Dermis blood vessel endothelial cell (primary cell): Measurements from ENCODE around the gene PPP2R3C. TPM values are rescaled to one million over a fixed set of nuclear protein-coding genes. Genes with fewer than 3 reads are reported as not detected.
"Not testable (repeated sequence)": the region's sequence is repeated elsewhere in the genome, so short reads cannot be mapped to it uniquely, and the experiment has no call there.

Experiments
- DNase-seq: peaks from one replicate; pipeline ENCODE4 v3.0.0; 2010
- total RNA-seq: library from RNA; depleted of rRNA; stranded (reverse); fragments of >200 nt; gene quantifications from 2 replicates; pipeline ENCODE4 v1.2.3, GENCODE V29; 2014

Gene PPP2R3C
- total RNA-seq, 1 donor from 2014 or later: 46.1 TPM

DNA sequence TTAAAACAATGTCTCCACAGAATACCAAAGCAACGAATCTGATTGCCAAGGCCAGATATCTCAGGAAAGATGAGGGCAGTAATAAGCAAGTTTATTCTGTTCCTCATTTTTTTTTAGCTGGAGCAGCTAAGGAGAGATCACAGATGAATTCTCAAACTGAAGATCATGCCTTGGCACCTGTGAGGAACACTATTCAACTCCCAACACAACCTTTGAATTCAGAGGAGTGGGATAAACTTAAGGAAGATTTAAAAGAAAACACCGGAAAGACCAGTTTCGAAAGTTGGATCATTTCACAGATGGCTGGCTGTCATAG lies 1.6 kb upstream of the PPP2R3C start:
- DNase-seq: no peak

DNA sequence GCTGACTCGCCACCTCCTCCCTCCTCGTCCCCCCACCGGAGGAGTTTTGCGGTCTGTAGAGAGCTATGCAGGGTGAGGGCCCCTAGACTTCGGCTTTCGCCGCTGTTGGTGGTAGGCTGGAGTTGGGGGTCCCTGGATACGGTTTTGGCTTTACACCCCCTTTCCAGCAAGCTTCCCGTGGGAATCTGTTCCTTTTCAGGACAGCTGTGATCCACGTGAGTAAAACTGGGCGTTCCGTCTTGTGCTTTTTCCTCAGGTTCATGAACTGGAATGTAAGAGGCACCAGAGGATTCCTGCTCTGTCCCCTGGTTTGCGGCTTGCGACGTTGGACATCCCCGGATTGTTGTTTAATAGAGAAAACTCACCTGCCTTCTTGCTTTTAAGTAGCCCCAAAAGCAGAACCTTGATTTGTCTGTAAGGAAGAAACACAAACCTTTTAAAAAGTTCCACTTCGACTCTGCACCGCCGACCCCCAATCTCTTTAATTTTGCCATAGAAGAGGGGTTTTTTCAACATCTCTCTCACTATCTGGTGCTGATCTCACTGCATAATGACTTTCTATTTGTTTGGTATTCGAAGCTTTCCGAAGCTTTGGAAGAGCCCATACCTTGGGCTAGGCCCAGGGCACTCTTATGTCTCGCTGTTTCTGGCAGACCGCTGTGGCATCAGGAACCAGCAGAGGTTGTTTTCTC lies 1.1 kb upstream of the PPP2R3C start:
- peak; percentile 63 for DNase-seq

DNA sequence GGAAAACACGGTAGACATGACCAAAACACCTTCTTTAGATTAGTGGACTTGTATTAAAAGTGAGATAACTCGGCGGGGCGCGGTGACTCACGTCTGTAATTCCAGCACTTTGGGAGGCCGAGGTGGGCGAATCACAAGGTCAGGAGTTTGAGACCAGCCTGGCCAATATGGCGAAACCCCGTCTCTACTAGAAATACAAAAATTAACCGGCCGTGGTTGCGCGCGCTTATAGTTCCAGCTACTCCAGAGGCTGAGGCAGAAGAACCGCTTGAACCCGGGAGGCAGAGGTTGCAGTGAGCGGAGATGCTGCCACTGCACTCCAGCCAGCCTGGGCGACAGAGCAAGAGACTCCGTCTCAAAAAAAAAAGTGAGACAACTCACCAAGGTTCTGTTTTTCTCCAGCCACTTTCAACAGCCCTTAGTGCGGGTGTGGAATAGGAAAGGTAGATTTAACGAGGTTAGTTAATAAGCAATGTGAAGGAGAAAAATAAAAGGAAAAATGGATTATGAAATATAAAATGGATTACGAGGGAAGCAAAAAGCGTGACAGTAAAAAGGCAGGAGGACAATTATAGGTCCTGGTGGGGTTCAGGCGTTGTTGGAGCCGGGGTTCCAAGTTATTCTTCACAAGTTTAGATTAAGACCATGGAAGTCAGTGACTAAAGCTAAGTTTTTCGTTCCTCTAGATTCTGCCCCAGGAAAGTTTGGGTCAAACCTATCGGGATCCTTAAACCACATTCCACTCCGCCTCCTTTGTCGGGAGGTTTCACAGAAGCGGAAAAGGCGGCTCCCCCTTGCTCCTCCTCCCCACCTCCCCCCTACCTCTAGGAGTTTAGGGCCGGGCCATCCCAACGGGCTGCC lies 534 bp downstream of the PPP2R3C start:
- peak; percentile 15 for DNase-seq

DNA sequence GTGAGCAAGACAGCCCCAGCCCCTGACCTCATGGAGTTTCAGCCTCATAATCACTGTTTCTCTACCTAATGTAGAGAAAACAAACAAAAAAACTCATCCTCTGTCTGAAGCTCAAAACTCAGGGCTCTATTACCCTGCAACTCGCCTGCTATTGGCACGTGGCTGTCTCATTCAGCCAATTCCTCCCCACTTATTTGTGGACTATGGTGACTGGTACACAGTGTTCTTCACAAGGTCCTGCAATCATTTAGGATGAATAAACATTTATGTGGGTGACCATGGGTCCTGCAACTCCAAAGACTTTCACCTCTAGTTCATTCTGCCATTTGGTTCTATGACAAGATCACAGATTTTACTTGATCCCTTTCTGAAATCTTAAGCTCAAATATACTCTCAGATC lies 4.7 kb downstream of the PPP2R3C start:
- no peak for DNase-seq

DNA sequence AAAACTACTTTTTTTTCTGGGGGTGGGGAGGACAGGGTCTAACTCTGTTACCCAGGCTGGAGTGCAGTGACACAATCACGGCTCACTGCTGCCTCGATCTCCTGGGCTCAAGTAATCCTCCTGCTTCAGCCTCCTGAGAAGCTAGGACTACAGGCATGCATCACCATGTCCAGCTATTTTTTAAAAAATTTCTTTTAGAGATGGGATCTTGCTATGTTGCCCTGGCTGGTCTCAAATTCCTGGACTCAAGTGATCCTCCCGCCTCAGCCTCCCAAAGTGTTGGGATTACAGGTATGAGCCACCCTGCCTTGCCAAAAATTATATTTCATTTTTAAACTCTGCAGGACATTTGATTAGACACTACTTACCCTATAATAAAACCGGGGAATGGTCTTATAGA lies 5.5 kb downstream of the PPP2R3C start:
- DNase-seq: no peak

DNA sequence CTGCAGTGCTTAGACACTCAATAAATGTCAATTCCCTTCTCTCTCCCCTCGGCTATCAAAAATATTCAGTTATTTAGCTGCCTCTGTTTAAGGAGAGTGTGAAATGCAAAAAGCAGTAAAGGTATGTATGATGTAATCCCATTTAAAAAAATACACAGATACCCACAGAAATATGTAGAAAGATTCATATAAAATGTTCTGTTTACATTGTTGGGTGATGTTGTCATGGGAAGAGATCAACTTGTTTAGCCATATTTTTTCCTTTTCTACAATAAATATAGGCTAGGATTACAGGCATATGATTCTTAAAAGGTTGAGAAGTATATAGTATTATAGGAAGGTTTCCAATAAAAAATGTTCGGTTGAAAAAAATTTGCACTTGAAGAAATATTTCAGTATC lies 7.8 kb downstream of the PPP2R3C start:
- DNase-seq: no peak

DNA sequence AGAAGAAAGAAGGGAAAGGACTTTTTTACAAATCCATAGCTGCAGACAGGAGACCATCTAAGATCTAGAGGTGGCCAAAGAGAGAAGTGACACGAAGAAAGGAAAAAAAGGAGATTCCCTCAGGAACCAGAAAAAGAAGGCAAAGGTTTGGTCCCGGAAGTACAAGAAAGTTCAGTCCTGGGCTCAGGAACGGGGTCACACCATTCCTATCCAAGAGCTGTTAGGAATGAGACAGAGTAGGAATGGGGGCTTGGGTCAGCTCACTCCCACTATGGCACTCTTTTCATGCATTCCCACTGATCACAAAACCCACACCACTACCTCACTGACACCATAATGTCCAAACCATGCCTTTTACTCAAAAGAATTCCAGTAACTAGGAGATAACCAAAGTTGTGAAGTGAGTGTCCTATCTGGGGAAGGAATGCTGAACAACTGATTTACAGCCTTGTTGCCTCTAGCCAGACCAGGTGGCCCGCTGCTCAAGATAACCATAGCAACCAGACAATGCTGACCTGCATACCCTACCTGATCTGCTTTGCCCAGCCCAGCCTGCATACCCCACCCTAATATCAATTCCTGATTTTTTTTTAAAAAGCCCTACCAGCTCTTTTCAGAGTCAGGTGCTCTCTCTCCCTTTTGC lies 8.4 kb downstream of the PPP2R3C start:
- no peak for DNase-seq

DNA sequence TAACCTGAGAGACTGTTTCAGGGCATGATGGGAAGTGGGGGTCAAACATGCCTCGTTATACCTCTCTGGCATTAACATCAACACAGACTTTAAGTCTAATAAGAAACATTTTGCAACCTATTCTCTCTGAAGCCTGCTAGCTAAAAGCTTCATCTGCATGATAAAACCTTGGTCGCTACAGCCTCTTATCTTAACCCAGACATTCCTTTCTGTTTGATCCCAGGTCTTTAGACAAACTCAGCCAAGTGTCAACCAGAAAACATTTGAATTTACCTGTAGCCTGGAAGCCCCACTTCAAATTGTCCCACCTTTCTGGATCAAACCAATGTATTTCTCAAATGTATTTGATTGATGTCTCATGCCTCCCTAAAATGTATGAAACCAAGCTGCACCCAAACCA lies 9.1 kb downstream of the PPP2R3C start:
- DNase-seq: no peak

DNA sequence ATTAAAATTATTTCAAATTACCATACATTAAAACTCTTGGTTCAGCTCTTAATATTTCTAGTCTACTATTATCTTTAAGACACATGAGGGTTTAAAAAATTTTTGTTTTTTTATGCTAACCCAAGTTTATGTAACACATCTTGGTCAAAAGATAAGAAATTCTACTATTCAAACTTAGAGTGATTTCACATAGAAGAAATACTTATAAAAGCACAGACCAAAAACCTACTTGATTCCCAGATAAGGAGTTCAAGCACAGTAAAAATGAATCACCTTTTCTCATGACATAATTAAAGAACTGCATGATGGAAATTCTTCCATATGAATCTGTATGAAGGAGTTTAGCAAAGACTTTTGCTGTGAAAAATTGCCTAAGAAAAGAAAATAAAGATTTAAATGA lies 13.9 kb downstream of the PPP2R3C start:
- DNase-seq: no peak

DNA sequence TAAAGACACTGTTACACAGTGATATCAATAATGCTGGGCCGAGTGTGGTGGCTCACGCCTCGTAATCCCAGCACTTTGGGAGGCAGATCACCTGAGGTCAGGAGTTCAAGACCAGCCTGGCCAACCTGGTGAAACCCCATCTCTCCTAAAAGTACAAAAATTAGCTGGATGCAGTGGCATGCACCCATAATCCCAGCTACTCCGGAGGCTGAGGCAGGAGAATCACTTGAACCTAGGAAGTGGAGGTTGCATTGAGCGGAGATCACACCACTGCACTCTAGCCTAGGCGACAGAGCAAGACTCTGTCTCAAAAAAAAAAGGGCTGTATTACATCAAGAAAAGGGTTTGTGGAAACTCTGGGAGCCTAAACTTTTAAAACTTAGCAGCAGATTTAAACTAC lies 27.1 kb downstream of the PPP2R3C start:
- not testable (repeated sequence) for DNase-seq

DNA sequence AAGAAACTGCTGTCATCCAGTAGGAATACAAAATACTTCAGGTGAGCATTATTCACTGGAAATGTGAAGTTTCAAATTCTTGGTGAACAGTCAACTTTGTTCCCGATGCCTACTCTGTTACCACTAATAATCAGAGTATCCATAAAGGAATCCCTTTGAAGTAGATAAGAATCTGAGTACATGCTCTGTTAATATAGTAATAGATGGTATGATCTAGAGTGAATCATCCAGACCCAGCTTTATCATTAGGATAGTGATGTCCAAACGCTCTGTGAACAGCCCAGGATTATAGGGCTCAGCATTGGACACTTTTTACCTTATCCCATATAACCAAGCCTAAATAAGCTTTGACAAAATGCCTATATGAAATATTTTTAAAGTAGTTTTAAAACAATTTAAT lies 33.3 kb downstream of the PPP2R3C start:
- no peak for DNase-seq

DNA sequence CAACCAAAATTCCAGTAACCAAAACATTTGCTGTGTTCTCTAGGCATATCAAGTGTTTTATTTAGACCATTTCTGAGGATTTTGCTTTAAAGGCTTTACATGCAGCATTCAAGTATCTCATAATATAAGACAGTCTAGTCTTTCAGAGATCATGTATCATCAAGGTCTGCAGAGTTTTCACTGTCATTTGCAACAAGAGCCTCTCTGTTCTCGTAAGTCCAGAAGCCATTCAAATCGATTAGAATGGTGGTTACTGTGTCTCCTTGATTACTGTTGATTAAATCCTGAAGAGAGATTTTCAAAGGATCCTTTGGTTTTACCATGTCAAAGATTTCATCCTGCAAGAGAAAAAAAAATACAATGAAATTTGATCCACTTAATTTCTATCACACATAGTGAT lies 36.3 kb downstream of the PPP2R3C start:
- DNase-seq: no peak

DNA sequence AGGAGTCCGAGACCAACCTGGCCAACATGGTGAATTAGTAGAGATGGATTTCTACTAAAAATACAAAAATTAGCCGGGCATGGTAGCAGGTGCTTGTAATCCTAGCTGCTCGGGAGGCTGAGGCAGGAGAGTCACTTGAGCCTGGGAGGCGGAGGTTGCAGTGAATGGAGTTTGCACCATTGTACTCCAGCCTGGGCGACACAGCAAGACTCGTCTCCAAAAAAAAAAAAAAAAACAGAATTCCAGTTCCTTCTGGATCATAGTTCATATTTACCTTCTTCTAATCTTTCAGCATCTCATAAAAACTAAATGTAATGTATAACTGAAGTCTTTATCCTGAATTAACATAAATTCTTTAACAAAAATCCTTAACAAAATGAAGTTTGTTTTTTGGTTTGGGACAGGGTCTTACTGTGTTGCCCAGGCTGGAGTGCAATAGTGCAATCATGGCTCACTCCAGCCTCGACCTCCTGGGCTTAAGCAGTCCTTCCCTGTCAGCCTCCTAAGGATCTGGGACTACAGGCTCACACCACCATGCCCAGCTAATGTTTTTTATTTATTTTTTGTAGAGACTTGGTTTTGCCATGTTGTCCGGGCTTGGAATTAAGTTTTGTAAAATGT lies 38.1 kb downstream of the PPP2R3C start:
- no peak for DNase-seq

DNA sequence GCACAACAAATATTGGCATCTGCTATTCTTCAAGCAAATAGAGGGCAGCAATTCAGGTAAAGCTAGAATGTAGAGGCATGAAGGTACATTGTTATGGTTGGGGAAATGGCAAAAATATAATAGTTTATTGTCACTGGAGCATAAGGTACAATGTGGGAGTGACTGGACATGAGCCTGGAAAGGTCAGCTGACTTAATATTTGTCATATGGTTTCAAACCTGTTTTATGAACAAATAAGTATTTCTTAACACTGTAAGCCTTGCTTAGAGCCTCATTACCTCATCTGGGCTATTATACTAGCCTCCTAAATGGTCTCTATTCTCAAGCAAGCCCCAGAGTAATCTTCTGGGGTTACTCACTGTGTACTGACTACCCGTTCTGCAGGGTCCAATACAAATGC lies 42.0 kb downstream of the PPP2R3C start:
- no peak for DNase-seq

DNA sequence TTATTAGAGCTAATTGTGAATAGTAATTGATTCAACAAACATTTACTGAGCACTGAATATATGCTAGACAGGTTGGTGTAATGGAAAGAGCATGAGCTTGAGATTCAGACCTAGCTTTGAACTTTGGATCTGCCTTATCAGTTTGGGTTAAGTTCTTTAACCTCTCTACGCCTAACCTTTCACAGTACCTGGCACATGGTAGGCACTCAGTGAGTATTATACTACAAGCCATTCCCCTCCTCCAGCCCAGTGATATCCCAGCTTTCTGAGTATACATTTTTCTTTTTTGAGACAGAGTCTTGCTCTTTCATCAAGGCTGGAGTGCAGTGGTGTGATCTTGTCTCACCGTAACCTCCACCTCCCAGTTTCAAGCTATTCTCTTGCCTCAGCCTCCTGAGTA lies 43.7 kb downstream of the PPP2R3C start:
- no peak for DNase-seq

DNA sequence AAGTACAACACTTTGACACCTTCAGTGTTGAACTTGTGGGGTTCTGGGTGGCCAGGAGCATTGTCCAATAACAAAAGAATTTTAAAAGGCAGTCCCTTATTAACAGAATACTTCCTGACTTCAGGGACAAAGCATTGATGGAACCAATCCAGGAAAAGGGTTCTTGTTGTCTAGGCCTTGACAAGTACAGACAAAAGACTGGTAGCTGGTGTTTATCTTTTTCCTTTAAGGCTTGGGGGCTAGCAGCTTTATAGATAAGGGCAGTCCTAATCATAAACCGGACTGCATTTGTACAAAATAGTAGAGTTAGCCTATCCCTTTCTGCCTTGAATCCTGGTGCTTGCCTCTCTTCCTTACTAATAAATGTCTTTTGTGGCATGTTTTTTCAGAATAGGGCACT lies 48.3 kb downstream of the PPP2R3C start:
- peak; percentile 48 for DNase-seq

DNA sequence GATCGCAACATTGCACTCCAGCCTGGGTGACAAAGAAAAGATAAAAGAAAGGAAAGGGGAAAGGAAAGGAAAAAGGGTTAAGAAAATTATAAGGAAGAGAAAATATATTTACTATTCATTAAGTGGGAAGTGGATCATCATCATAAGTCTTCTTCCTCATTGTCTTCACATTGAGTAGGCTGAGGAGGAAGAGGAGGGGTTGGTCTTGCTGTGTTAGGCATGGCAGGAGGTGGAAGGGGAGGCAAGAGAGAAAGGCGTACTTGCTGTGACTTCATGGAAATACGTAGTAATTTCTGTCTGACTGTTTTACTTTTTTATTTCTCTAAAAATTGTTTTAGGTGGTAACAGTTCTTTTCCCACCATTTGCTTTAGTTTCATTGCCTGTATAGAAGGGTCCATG lies 49.6 kb downstream of the PPP2R3C start:
- DNase-seq: no peak

DNA sequence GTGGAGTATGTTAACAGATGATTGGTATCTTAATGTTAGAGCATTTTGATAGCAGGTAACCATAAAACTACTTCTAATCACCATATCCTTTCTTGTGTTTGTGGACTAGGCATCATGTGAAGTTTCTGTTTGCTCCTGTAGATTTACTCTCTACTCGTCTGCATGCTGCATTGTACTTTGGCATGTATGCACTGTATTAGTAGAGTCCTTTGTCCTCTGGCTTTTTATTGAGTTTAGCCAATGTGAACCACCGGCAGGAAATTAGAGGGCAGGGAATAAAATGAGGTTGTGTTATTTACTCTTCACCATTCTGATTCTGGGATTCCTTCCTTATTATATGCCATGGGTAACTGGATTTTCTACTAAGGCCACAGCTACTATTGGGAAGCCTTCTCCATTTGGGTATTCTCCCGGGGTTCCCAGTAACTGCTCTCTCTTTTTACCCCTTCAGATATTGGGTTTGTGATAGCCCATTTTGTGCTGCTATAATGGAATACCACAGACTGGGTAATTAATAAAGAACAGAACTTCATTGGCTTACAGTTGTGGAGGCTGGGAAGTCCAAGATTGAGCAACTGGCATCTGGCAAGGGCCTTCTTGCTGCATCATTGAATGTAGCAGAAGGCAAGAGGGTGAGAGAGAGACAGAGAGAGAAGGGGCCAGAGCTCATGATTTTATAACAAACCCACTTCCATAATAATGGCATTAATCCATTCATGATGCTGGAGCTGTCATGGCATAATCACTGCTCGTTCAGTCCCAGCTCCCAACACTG lies 53.4 kb downstream of the PPP2R3C start:
- no peak for DNase-seq

DNA sequence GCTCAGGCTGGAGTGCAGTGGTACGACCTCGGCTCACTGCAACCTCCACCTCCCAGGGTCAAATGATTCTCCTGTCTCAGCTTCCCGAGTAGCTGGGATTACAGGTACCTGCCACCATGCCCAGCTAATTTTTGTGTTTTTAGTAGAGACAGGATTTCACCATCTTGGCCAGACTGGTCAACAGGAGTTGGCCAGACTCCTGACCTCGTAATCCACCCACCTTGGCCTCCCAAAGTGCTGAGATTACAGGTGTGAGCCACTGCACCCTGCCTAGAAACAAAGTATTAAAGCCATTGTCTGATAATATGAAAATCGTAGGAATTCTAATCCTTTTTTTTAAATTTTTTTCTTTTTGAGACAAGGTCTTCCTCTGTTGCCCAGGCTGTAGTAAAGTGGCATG lies 56.1 kb downstream of the PPP2R3C start:
- not testable (repeated sequence) for DNase-seq

DNA sequence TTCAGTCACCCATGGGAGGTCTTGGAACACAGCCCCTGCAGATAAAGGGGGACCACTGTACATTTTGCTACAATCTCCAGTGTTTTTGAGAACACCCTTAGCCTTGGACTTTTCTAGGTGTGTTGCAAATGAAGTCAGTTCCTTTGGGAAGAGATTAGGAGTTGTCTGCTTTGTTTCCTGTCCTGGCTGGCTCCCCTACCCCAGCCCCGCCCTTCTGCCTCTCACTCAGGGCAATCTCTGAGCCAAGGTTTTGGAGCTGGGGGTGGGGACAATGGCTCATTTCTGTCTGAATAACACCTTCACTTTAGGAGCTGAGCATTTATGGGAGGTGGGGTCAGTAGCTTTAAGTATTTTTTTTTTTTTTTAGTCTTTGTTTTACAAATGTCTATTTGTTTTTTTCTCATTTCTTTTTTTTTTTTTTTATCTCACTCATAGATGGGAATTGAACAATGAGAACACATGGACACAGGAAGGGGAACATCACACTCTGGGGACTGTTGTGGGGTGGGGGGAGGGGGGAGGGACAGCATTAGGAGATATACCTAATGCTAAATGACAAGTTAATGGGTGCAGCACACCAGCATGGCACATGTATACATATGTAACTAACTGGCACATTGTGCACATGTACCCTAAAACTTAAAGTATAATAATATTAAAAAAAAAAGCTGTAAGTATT lies 60.5 kb downstream of the PPP2R3C start:
- DNase-seq: peak; percentile 24

DNA sequence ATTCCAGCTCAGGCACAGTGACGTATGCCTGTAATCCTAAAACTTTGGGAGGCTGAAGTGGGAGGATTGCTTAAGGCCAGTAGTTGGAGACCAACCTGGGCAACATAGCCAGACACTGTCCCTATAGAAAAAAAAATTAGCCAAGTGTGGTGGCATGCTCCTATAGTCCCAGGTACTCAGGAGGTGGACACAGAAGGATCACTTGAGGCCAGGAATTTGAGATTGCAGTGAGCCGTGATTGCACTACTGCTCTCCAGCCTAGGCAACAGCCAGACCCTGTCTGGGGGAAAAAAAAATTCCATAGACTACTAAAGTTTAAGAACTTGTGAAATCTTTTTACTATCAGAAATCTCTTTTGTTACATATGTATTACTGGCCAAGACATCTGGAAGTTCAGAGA lies 69.2 kb downstream of the PPP2R3C start:
- no peak for DNase-seq

DNA sequence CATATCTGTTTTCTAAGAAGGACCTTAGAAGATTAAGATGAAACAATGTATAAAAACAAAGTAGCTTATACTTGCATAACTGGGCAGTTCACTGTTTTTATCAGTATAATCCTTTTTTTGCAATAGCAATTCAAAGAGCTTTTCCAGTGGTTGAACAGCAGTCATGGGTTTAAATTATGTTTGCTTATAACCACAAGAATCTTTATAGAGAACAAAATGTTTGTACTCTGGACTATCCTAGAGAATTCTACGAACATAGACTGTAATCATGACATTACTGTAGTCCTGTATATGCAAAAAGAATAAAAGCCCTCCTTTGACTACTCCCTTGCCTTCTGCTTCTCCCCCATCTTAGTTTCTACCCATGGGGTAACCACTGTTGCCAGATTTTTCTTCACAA lies 70.0 kb downstream of the PPP2R3C start:
- no peak for DNase-seq
